ENCODE results near the gene PKN2.
"Not testable (repeated sequence)": the region's sequence is repeated elsewhere in the genome, so short reads cannot be mapped to it uniquely, and the experiment has no call there.

The PKN2 gene

GRCh38 chr1:88877911-88878310 is 193.8 kb downstream of the PKN2 start:
- no peak for DNase-seq (ENCODE audit: low read depth in 2 of 2)

- no peak for DNase-seq (ENCODE audit: low read depth in 2 of 2)
Measured at GRCh38 chr1:88878731-88879130, 194.7 kb downstream of the PKN2 start.

GRCh38 chr1:88880717-88881116 is 196.6 kb downstream of the PKN2 start:
- DNase-seq (ENCODE audit: low read depth in 2 of 2) = not testable (repeated sequence)

- DNase-seq (ENCODE audit: low read depth in 2 of 2) = no peak
Measured at GRCh38 chr1:88883156-88883555, 199.1 kb downstream of the PKN2 start.
